ENCODE measurements around the gene EWSR1. TPM values are rescaled to one million over a fixed set of nuclear protein-coding genes. Genes with fewer than 3 reads are reported as not detected.

EWSR1 gene
- total RNA-seq, 1 donor = 139 TPM

DNA sequence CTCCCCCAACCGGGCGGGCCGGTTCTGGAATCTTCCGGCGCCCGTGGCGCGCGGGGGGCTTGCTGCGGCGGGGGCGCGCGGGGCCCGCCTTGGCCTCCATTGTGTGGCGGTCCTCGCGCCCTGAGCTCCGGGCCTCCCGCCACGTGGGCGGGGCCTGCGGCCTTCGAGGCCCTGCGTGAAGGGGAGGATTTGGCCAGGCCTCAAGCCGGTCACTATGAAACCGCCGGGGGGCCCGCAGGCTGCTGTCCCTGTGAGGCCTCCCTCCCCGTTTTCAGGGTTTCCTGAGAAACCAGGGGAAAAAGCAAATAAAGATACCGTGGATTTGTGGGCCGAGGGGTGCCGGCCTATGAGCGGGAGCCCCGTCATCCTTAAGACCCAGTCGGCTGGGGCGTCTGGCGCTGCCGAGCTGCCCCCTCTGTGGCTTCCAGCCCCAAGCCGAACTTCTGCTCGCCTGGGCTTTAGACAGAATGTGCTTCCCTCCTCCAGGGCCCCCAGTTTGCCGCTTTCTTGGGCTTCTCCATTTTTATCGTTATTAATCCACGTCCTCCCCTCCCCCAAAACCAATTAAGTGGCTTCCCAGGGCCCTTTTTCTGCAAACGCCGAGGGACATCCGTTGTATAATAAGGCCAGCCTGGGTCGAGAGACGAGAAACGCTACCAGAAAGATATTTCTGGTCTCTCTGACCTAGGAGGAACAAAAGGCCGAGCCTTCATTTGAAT, 602 bp downstream of the EWSR1 start:
- peaks cover 48% of the 10 kb centered on the region for H3K36me3 ChIP-seq (ENCODE audit: insufficient read depth, low read length)
- H4K20me1 ChIP-seq (ENCODE audit: insufficient read depth, low read length) = peaks cover 52% of the 10 kb centered on the region
- no peaks in the 10 kb centered on the region for H3K27me3 ChIP-seq (ENCODE audit: insufficient read depth, low read length)

GRCh38 chr22:29269230-29269604, 1.1 kb downstream of the EWSR1 start:
- H3K27ac ChIP-seq (ENCODE audit: low read depth, low read length) = peak overlapping the region; percentile 100
- no peak overlapping the region for H2AFZ ChIP-seq (ENCODE audit: low read length)
- peaks cover 48% of the 10 kb centered on the region for H3K4me1 ChIP-seq (ENCODE audit: insufficient read depth, low read length)
- H3K27me3 ChIP-seq (ENCODE audit: insufficient read depth, low read length) = no peaks in the 10 kb centered on the region
- H3K79me2 ChIP-seq (ENCODE audit: insufficient read depth, low read length) = peaks cover 86% of the 10 kb centered on the region
- H3K4me2 ChIP-seq (ENCODE audit: insufficient read depth, low read length) = peak overlapping the region; percentile 98
- DNase-seq (ENCODE audit: insufficient read length, low spot score, missing footprints) = peak; percentile 49
- H4K20me1 ChIP-seq (ENCODE audit: insufficient read depth, low read length) = peaks cover 58% of the 10 kb centered on the region
- peaks cover 51% of the 10 kb centered on the region for H3K36me3 ChIP-seq (ENCODE audit: insufficient read depth, low read length)
- H3K4me3 ChIP-seq (ENCODE audit: insufficient read depth, low read length) = peak overlapping the region; percentile 98
- TF ChIP-seq, protein P1, sequence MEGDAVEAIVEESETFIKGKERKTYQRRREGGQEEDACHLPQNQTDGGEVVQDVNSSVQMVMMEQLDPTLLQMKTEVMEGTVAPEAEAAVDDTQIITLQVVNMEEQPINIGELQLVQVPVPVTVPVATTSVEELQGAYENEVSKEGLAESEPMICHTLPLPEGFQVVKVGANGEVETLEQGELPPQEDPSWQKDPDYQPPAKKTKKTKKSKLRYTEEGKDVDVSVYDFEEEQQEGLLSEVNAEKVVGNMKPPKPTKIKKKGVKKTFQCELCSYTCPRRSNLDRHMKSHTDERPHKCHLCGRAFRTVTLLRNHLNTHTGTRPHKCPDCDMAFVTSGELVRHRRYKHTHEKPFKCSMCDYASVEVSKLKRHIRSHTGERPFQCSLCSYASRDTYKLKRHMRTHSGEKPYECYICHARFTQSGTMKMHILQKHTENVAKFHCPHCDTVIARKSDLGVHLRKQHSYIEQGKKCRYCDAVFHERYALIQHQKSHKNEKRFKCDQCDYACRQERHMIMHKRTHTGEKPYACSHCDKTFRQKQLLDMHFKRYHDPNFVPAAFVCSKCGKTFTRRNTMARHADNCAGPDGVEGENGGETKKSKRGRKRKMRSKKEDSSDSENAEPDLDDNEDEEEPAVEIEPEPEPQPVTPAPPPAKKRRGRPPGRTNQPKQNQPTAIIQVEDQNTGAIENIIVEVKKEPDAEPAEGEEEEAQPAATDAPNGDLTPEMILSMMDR (IDR thresholded peaks at IDR 0.05; ENCODE audit: extremely low read depth, low read depth, low read length) = no peak
- H3K9me3 ChIP-seq (ENCODE audit: low read depth, low read length) = no peaks in the 10 kb centered on the region

More for the DNA sequence above, 602 bp downstream of the EWSR1 start:
- Histone ChIP-seq H3K4me2 (ENCODE audit: insufficient read depth, low read length) (peak overlapping the region; percentile 98), H2AFZ (ENCODE audit: low read length) (peak overlapping the region; percentile 99), H3K9me3 (ENCODE audit: low read depth, low read length) (no peaks in the 10 kb centered on the region), H3K79me2 (ENCODE audit: insufficient read depth, low read length) (peaks cover 81% of the 10 kb centered on the region), H3K4me3 (ENCODE audit: insufficient read depth, low read length) (peak overlapping the region; percentile 98), H3K4me1 (ENCODE audit: insufficient read depth, low read length) (peaks cover 48% of the 10 kb centered on the region), H3K27ac (ENCODE audit: low read depth, low read length) (peak overlapping the region; percentile 100)
- TF ChIP-seq, protein P1 (IDR thresholded peaks at IDR 0.05; ENCODE audit: extremely low read depth, low read depth, low read length) = no peak
- DNase-seq (ENCODE audit: insufficient read length, low spot score, missing footprints) = peak; percentile 92

DNA sequence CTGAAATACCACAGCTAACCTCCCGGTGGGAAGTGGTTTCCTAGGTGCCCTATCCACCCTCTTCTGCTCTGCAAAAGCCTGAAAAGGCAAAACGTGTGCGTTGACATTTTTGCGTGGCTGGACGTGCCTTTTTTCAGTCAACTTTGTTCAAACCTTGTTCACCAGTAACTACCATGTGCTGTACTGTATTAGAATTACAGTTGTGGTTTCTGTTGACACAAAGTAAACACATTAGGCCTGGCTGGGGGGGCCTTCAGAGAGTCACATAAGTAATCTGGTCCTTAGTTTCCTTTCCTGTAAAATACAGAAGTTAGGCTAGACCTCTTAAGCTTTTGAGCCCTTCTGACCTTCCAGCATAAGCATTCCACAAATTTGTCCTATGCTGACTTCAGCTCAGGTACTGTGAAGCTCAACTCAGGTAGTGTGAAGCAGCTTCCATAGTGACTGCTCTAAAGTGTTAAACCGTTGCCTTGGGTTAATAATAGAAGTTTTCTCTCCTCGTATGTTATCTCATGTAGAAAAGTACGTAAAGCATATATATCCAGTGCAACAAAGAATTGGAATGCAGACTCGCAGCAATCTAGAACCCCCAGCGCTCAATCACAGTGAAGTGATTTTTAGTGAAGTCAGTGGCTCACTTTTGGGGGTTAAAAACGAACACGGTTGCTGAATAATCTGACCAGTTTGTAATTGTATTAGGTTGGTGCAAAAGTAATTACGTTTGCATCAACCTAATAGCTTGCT, 1.8 kb downstream of the EWSR1 start:
- H3K27ac ChIP-seq (ENCODE audit: low read depth, low read length) = peak overlapping the region; percentile 100
- H2AFZ ChIP-seq (ENCODE audit: low read length) = no peak overlapping the region
- TF ChIP-seq, protein P1 (IDR thresholded peaks at IDR 0.05; ENCODE audit: extremely low read depth, low read depth, low read length) = no peak
- peaks cover 48% of the 10 kb centered on the region for H3K4me1 ChIP-seq (ENCODE audit: insufficient read depth, low read length)
- peaks cover 65% of the 10 kb centered on the region for H4K20me1 ChIP-seq (ENCODE audit: insufficient read depth, low read length)
- no peaks in the 10 kb centered on the region for H3K9me3 ChIP-seq (ENCODE audit: low read depth, low read length)
- no peak for DNase-seq (ENCODE audit: insufficient read length, low spot score, missing footprints)
- peaks cover 93% of the 10 kb centered on the region for H3K79me2 ChIP-seq (ENCODE audit: insufficient read depth, low read length)
- peak overlapping the region; percentile 98 for H3K4me3 ChIP-seq (ENCODE audit: insufficient read depth, low read length)
- H3K27me3 ChIP-seq (ENCODE audit: insufficient read depth, low read length) = no peaks in the 10 kb centered on the region
- H3K4me2 ChIP-seq (ENCODE audit: insufficient read depth, low read length) = peak overlapping the region; percentile 98
- peaks cover 53% of the 10 kb centered on the region for H3K36me3 ChIP-seq (ENCODE audit: insufficient read depth, low read length)
